ENCODE results near the gene RNF220. TPM values are rescaled to one million over a fixed set of nuclear protein-coding genes. Genes with fewer than 3 reads are reported as not detected.

Gene RNF220
- total RNA-seq, 4 donors from 2014 or later = 116 to 140 (median 123) TPM

DNA sequence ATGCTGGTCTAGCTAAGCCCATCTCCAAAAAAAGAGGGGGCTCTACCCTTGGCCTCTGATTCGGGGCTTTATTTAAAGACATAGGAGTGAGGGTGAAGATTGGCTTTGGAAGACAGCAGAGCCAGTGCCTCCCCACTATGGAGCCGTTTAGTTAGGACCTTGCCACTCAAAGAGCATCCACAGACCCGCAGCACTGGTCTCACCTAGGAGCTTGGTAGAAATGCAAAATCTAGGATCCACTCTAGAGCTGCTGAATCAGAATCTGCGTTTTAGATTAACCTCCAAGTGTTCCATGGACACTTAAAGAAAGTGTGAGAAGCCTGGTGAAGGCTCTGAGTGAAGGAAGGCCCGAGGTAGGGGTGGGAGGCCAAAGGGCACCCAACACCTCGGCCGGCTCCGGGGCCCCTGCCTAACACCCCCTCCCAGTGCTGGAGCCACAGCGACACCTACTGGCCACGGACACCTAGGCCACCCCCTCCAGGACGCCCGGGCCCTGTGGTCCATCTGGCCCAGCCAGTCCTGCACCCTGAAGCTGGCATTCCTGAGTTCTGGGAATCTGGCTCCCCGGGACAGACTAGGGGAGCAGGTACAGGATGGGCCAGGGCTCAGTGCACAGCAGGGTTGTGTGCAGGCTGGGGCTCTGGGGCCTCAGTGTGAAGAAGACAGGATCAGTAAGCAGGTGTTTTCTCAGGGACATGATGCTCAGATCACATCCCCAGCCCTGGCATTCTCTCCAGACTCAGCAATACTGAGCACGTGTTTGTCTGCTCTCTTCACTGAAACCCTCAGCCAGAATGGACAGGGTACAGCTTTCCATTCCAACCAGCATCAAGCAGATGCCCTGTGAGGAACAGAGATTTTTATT is 190.0 kb downstream of the RNF220 start:
- no peak overlapping the region for H3K4me3 ChIP-seq (ENCODE audit: low read depth, poor library complexity, severe bottlenecking)
- WGBS, 2 donors = 20 to 21% methylated on average over 14 of the region's 14 CpGs
- peak; percentile 36 to 93 for DNase-seq (ENCODE audit: low spot score in 2 of 2)
- intact Hi-C loops (cut with DNase I; ENCODE audit: low total_unique reads) = loop anchor here (5.0 to 10.0 kb wide), 2 partner anchors 220 to 378 kb away; no protein-coding TSS in a partner anchor
- no peak for TF ChIP-seq POLR2A (IDR thresholded peaks at IDR 0.05)
- TF ChIP-seq, protein P1, sequence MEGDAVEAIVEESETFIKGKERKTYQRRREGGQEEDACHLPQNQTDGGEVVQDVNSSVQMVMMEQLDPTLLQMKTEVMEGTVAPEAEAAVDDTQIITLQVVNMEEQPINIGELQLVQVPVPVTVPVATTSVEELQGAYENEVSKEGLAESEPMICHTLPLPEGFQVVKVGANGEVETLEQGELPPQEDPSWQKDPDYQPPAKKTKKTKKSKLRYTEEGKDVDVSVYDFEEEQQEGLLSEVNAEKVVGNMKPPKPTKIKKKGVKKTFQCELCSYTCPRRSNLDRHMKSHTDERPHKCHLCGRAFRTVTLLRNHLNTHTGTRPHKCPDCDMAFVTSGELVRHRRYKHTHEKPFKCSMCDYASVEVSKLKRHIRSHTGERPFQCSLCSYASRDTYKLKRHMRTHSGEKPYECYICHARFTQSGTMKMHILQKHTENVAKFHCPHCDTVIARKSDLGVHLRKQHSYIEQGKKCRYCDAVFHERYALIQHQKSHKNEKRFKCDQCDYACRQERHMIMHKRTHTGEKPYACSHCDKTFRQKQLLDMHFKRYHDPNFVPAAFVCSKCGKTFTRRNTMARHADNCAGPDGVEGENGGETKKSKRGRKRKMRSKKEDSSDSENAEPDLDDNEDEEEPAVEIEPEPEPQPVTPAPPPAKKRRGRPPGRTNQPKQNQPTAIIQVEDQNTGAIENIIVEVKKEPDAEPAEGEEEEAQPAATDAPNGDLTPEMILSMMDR (IDR thresholded peaks at IDR 0.05) = peak in 1 of 3 donors; percentile 83

- DNase-seq (ENCODE audit: low spot score in 2 of 2) = no peak
- 52 to 65% methylated on average over 4 of the region's 4 CpGs for WGBS, 2 donors
- no peak overlapping the region for H3K4me3 ChIP-seq (ENCODE audit: low read depth, poor library complexity, severe bottlenecking)
- intact Hi-C loops (cut with DNase I; ENCODE audit: low total_unique reads) = loop anchor here (10.0 kb wide), 1 partner anchor 222 kb away; no protein-coding TSS in a partner anchor
- TF ChIP-seq POLR2A (IDR thresholded peaks at IDR 0.05) = no peak
- TF ChIP-seq, protein P1 (IDR thresholded peaks at IDR 0.05) = no peak
These were observed 191.5 kb downstream of the RNF220 start for GRCh38 chr1:44596511-44596910.

DNA sequence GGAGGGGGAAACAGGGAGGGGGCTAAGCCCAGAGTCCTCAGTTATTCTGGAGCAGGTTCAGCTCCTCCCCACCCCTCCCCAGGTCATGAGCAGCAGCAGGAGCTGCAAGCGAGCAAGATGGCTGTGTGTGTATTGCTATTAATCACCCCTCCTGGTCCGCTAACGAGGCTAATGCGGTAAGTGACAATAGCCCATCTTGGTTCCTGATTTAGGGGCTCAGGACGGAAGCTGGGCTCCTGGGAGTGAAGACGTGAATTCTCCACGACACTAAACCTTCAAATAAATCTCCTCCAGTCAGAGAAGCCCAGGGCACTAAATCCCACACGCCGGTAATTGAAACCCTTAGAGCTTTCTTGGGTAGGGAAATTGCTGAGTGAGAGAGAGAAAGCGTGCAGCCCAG is 193.1 kb downstream of the RNF220 start:
- intact Hi-C loops (cut with DNase I; ENCODE audit: low total_unique reads) = loop anchor here (10.0 kb wide), 1 partner anchor 223 kb away; no protein-coding TSS in a partner anchor
- no peak overlapping the region for H3K4me3 ChIP-seq (ENCODE audit: low read depth, poor library complexity, severe bottlenecking)
- WGBS, 2 donors = 63 to 76% methylated on average over 10 of the region's 10 CpGs
- TF ChIP-seq, protein P1 (IDR thresholded peaks at IDR 0.05) = no peak
- TF ChIP-seq POLR2A (IDR thresholded peaks at IDR 0.05) = no peak
- DNase-seq (ENCODE audit: low spot score in 2 of 2) = no peak

GRCh38 chr1:44602634-44603628 is 197.9 kb downstream of the RNF220 start:
- no peak for TF ChIP-seq POLR2A (IDR thresholded peaks at IDR 0.05)
- TF ChIP-seq, protein P1 (IDR thresholded peaks at IDR 0.05) = no peak
- intact Hi-C loops (cut with DNase I; ENCODE audit: low total_unique reads) = no loop called here
- DNase-seq (ENCODE audit: low spot score in 2 of 2) = no peak
- H3K4me3 ChIP-seq (ENCODE audit: low read depth, poor library complexity, severe bottlenecking) = no peak overlapping the region
- WGBS, 2 donors = 57 to 59% methylated on average over 29 of the region's 29 CpGs

GRCh38 chr1:44603718-44604117 is 198.7 kb downstream of the RNF220 start:
- 57 to 72% methylated on average over 4 of the region's 4 CpGs for WGBS, 2 donors
- intact Hi-C loops (cut with DNase I; ENCODE audit: low total_unique reads) = no loop called here
- no peak overlapping the region for H3K4me3 ChIP-seq (ENCODE audit: low read depth, poor library complexity, severe bottlenecking)
- no peak for DNase-seq (ENCODE audit: low spot score in 2 of 2)
- no peak for TF ChIP-seq POLR2A (IDR thresholded peaks at IDR 0.05)
- TF ChIP-seq, protein P1 (IDR thresholded peaks at IDR 0.05) = no peak
